ENCODE data around the gene MYO6.

The MYO6 gene

GRCh38 chr6:75936682-75937081 lies 187.6 kb downstream of the MYO6 start:
- Histone ChIP-seq H3K36me3 (ENCODE audit: insufficient read depth) (no peaks in the 10 kb centered on the region), H3K79me2 (ENCODE audit: insufficient read depth, low read depth) (no peaks in the 10 kb centered on the region), H3K4me3 (IDR thresholded peaks at IDR 0.05; ENCODE audit: insufficient read depth, low read depth, low read length) (no peak overlapping the region), H3K27ac (no peak overlapping the region), H2AFZ (ENCODE audit: low read depth) (no peak overlapping the region), H3K4me2 (no peak overlapping the region), H3K27me3 (ENCODE audit: insufficient read depth, low read depth) (no peaks in the 10 kb centered on the region), H3K9ac (no peak overlapping the region), H4K20me1 (ENCODE audit: insufficient read depth) (no peaks in the 10 kb centered on the region), H3K4me1 (ENCODE audit: low read depth, poor library complexity, severe bottlenecking) (no peaks in the 10 kb centered on the region)
- no peak for TF ChIP-seq CTCF (conservative IDR thresholded peaks at IDR 0.05; ENCODE audit: low read depth, low read length)

GRCh38 chr6:75937846-75938245 lies 188.8 kb downstream of the MYO6 start:
- Histone ChIP-seq H3K36me3 (ENCODE audit: insufficient read depth) (no peaks in the 10 kb centered on the region), H3K9ac (no peak overlapping the region), H3K79me2 (ENCODE audit: insufficient read depth, low read depth) (no peaks in the 10 kb centered on the region), H2AFZ (ENCODE audit: low read depth) (no peak overlapping the region), H3K4me1 (ENCODE audit: low read depth, poor library complexity, severe bottlenecking) (no peaks in the 10 kb centered on the region), H4K20me1 (ENCODE audit: insufficient read depth) (no peaks in the 10 kb centered on the region), H3K27ac (no peak overlapping the region), H3K27me3 (ENCODE audit: insufficient read depth, low read depth) (no peaks in the 10 kb centered on the region), H3K4me3 (IDR thresholded peaks at IDR 0.05; ENCODE audit: insufficient read depth, low read depth, low read length) (no peak overlapping the region), H3K4me2 (no peak overlapping the region)
- TF ChIP-seq CTCF (conservative IDR thresholded peaks at IDR 0.05; ENCODE audit: low read depth, low read length) = no peak

GRCh38 chr6:75940564-75940963 lies 191.5 kb downstream of the MYO6 start:
- no peaks in the 10 kb centered on the region for H3K79me2 ChIP-seq (ENCODE audit: insufficient read depth, low read depth)
- no peaks in the 10 kb centered on the region for H3K27me3 ChIP-seq (ENCODE audit: insufficient read depth, low read depth)
- no peak overlapping the region for H3K4me2 ChIP-seq
- H3K4me3 ChIP-seq (IDR thresholded peaks at IDR 0.05; ENCODE audit: insufficient read depth, low read depth, low read length) = no peak overlapping the region
- no peak overlapping the region for H3K9ac ChIP-seq
- H3K36me3 ChIP-seq (ENCODE audit: insufficient read depth) = no peaks in the 10 kb centered on the region
- H2AFZ ChIP-seq (ENCODE audit: low read depth) = no peak overlapping the region
- no peak for TF ChIP-seq CTCF (conservative IDR thresholded peaks at IDR 0.05; ENCODE audit: low read depth, low read length)
- H3K27ac ChIP-seq = no peak overlapping the region
- H3K4me1 ChIP-seq (ENCODE audit: low read depth, poor library complexity, severe bottlenecking) = no peaks in the 10 kb centered on the region
- H4K20me1 ChIP-seq (ENCODE audit: insufficient read depth) = no peaks in the 10 kb centered on the region

GRCh38 chr6:75941509-75941908 lies 192.5 kb downstream of the MYO6 start:
- no peaks in the 10 kb centered on the region for H4K20me1 ChIP-seq (ENCODE audit: insufficient read depth)
- H3K4me1 ChIP-seq (ENCODE audit: low read depth, poor library complexity, severe bottlenecking) = no peaks in the 10 kb centered on the region
- H3K27me3 ChIP-seq (ENCODE audit: insufficient read depth, low read depth) = no peaks in the 10 kb centered on the region
- no peak overlapping the region for H3K4me2 ChIP-seq
- no peak overlapping the region for H2AFZ ChIP-seq (ENCODE audit: low read depth)
- no peak for TF ChIP-seq CTCF (conservative IDR thresholded peaks at IDR 0.05; ENCODE audit: low read depth, low read length)
- no peak overlapping the region for H3K9ac ChIP-seq
- H3K4me3 ChIP-seq (IDR thresholded peaks at IDR 0.05; ENCODE audit: insufficient read depth, low read depth, low read length) = no peak overlapping the region
- H3K36me3 ChIP-seq (ENCODE audit: insufficient read depth) = no peaks in the 10 kb centered on the region
- H3K27ac ChIP-seq = no peak overlapping the region
- H3K79me2 ChIP-seq (ENCODE audit: insufficient read depth, low read depth) = no peaks in the 10 kb centered on the region

GRCh38 chr6:75943381-75943780 lies 194.3 kb downstream of the MYO6 start:
- Histone ChIP-seq H3K4me3 (IDR thresholded peaks at IDR 0.05; ENCODE audit: insufficient read depth, low read depth, low read length) (no peak overlapping the region), H2AFZ (ENCODE audit: low read depth) (no peak overlapping the region), H3K9ac (no peak overlapping the region), H3K27me3 (ENCODE audit: insufficient read depth, low read depth) (no peaks in the 10 kb centered on the region), H4K20me1 (ENCODE audit: insufficient read depth) (no peaks in the 10 kb centered on the region), H3K79me2 (ENCODE audit: insufficient read depth, low read depth) (no peaks in the 10 kb centered on the region), H3K27ac (no peak overlapping the region), H3K4me2 (no peak overlapping the region), H3K4me1 (ENCODE audit: low read depth, poor library complexity, severe bottlenecking) (no peaks in the 10 kb centered on the region), H3K36me3 (ENCODE audit: insufficient read depth) (no peaks in the 10 kb centered on the region)
- TF ChIP-seq CTCF (conservative IDR thresholded peaks at IDR 0.05; ENCODE audit: low read depth, low read length) = no peak
